ENCODE measurements around the gene COL8A1. TPM values are rescaled to one million over a fixed set of nuclear protein-coding genes. Genes with fewer than 3 reads are reported as not detected.

The COL8A1 gene
- total RNA-seq, 4 donors from 2014 or later = 2.2 to 8.6 (median 5.1) TPM

- in situ Hi-C loops (cut with MboI; ENCODE audit: low sequenced_read_pairs in 4 of 4) (no loop called here), intact Hi-C loops (cut with DNase I; ENCODE audit: low total_unique reads) (no loop called here)
- DNase-seq (no peak), ATAC-seq (no peak)
- H3K36me3 ChIP-seq = no peaks in the 10 kb centered on the region
- TF ChIP-seq CTCF (IDR thresholded peaks at IDR 0.05 in 4 of 5, conservative IDR thresholded peaks at IDR 0.05 in 1 of 5) (no peak), POLR2A (IDR thresholded peaks at IDR 0.05) (no peak)
- H3K4me3 ChIP-seq = no peak overlapping the region
- H3K27me3 ChIP-seq = no peaks in the 10 kb centered on the region
- H3K27ac ChIP-seq = no peak overlapping the region
- H3K9me3 ChIP-seq = no peaks in the 10 kb centered on the region
- H3K4me1 ChIP-seq = no peaks in the 10 kb centered on the region
Observed at GRCh38 chr3:99776516-99777209, 138.3 kb downstream of the COL8A1 start.

GRCh38 chr3:99777210-99777549, 138.8 kb downstream of the COL8A1 start:
- Histone ChIP-seq H3K4me1 (no peaks in the 10 kb centered on the region), H3K36me3 (no peaks in the 10 kb centered on the region), H3K27me3 (no peaks in the 10 kb centered on the region), H3K9me3 (no peaks in the 10 kb centered on the region), H3K4me3 (no peak overlapping the region), H3K27ac (no peak overlapping the region)
- TF ChIP-seq CTCF (IDR thresholded peaks at IDR 0.05 in 4 of 5, conservative IDR thresholded peaks at IDR 0.05 in 1 of 5) = no peak
- DNase-seq (no peak), ATAC-seq (no peak)
- intact Hi-C loops (cut with DNase I; ENCODE audit: low total_unique reads) = no loop called here
- in situ Hi-C loops (cut with MboI; ENCODE audit: low sequenced_read_pairs in 4 of 4) = no loop called here

- TF ChIP-seq CTCF (IDR thresholded peaks at IDR 0.05 in 4 of 5, conservative IDR thresholded peaks at IDR 0.05 in 1 of 5) (no peak), POLR2A (IDR thresholded peaks at IDR 0.05) (no peak)
- in situ Hi-C loops (cut with MboI; ENCODE audit: low sequenced_read_pairs in 4 of 4) = no loop called here
- DNase-seq = no peak
- no peak for ATAC-seq
- Histone ChIP-seq H3K4me1 (no peaks in the 10 kb centered on the region), H3K9me3 (no peaks in the 10 kb centered on the region), H3K4me3 (no peak overlapping the region), H3K36me3 (no peaks in the 10 kb centered on the region), H3K27me3 (no peaks in the 10 kb centered on the region), H3K27ac (no peak overlapping the region)
- intact Hi-C loops (cut with DNase I; ENCODE audit: low total_unique reads) = no loop called here
Observed at GRCh38 chr3:99777708-99778107, 139.3 kb downstream of the COL8A1 start.

GRCh38 chr3:99780749-99781148, 142.4 kb downstream of the COL8A1 start:
- H3K27ac ChIP-seq = no peak overlapping the region
- DNase-seq (no peak), ATAC-seq (no peak)
- H3K27me3 ChIP-seq = no peaks in the 10 kb centered on the region
- H3K9me3 ChIP-seq = no peaks in the 10 kb centered on the region
- intact Hi-C loops (cut with DNase I; ENCODE audit: low total_unique reads) = no loop called here
- no peak overlapping the region for H3K4me3 ChIP-seq
- H3K36me3 ChIP-seq = no peaks in the 10 kb centered on the region
- in situ Hi-C loops (cut with MboI; ENCODE audit: low sequenced_read_pairs in 4 of 4) = no loop called here
- no peaks in the 10 kb centered on the region for H3K4me1 ChIP-seq
- no peak for TF ChIP-seq POLR2A (IDR thresholded peaks at IDR 0.05)
- TF ChIP-seq CTCF (IDR thresholded peaks at IDR 0.05 in 4 of 5, conservative IDR thresholded peaks at IDR 0.05 in 1 of 5) = no peak

GRCh38 chr3:99781761-99782160, 143.4 kb downstream of the COL8A1 start:
- in situ Hi-C loops (cut with MboI; ENCODE audit: low sequenced_read_pairs in 4 of 4) (no loop called here), intact Hi-C loops (cut with DNase I; ENCODE audit: low total_unique reads) (no loop called here)
- no peak overlapping the region for H3K27ac ChIP-seq
- TF ChIP-seq POLR2A (IDR thresholded peaks at IDR 0.05) = no peak
- TF ChIP-seq CTCF (IDR thresholded peaks at IDR 0.05 in 4 of 5, conservative IDR thresholded peaks at IDR 0.05 in 1 of 5) = no peak
- H3K4me1 ChIP-seq = no peaks in the 10 kb centered on the region
- no peaks in the 10 kb centered on the region for H3K27me3 ChIP-seq
- DNase-seq (no peak), ATAC-seq (no peak)
- no peaks in the 10 kb centered on the region for H3K9me3 ChIP-seq
- H3K36me3 ChIP-seq = no peaks in the 10 kb centered on the region
- H3K4me3 ChIP-seq = no peak overlapping the region

Data from gastrocnemius medialis (tissue), 4 donors.